RWPE2 (cell line): ENCODE results near the gene L1CAM.

ENCODE experiments used
- ATAC-seq: fragments of 200-7000 bp; cut with Tn5 transposase; 3 replicates; pipeline ENCODE4 v1.9.1; 2021; ENCODE audit warnings: low read depth
- DNase-seq: peaks from one replicate; pipeline ENCODE4 v3.0.0-alpha.2; 2020; ENCODE audit warnings: low spot score
- H3K27ac ChIP-seq: fragments of 450-650 bp; 2 replicates; pipeline ENCODE4 v1.5.1; 2017; ENCODE audit warnings: mild to moderate bottlenecking; ENCODE audit not compliant: poor library complexity, severe bottlenecking
- H3K27me3 ChIP-seq: fragments of 250-450 bp; sonication (Bioruptor Pico); 2 replicates; pipeline ENCODE4 v1.5.1; 2021; ENCODE audit warnings: mild to moderate bottlenecking, moderate library complexity; ENCODE audit not compliant: insufficient read depth, poor library complexity, severe bottlenecking
- H3K36me3 ChIP-seq: fragments of 250-450 bp; sonication (Bioruptor Pico); 2 replicates; pipeline ENCODE4 v1.5.1; 2020; ENCODE audit warnings: low read depth, mild to moderate bottlenecking, moderate library complexity
- H3K4me1 ChIP-seq: fragments of 250-450 bp; sonication (Bioruptor Pico); 2 replicates; pipeline ENCODE4 v1.5.1; 2021; ENCODE audit warnings: mild to moderate bottlenecking, moderate library complexity; ENCODE audit not compliant: insufficient read depth, poor library complexity, severe bottlenecking
- H3K4me3 ChIP-seq: fragments of 250-450 bp; sonication (Bioruptor Pico); 2 replicates; pipeline ENCODE4 v1.5.1; 2021; ENCODE audit warnings: mild to moderate bottlenecking, moderate library complexity; ENCODE audit not compliant: severe bottlenecking
- H3K9me3 ChIP-seq: fragments of 250-450 bp; sonication (Bioruptor Pico); 2 replicates; pipeline ENCODE4 v1.5.1; 2021; ENCODE audit warnings: mild to moderate bottlenecking, moderate library complexity; ENCODE audit not compliant: severe bottlenecking
- TF ChIP-seq, protein P1 (sequence below): fragments of 450-650 bp; IDR thresholded peaks from one replicate; pipeline ENCODE4 v1.5.1; 2017; ENCODE audit warnings: mild to moderate bottlenecking, moderate library complexity; ENCODE audit not compliant: poor library complexity, severe bottlenecking

L1CAM gene

DNA sequence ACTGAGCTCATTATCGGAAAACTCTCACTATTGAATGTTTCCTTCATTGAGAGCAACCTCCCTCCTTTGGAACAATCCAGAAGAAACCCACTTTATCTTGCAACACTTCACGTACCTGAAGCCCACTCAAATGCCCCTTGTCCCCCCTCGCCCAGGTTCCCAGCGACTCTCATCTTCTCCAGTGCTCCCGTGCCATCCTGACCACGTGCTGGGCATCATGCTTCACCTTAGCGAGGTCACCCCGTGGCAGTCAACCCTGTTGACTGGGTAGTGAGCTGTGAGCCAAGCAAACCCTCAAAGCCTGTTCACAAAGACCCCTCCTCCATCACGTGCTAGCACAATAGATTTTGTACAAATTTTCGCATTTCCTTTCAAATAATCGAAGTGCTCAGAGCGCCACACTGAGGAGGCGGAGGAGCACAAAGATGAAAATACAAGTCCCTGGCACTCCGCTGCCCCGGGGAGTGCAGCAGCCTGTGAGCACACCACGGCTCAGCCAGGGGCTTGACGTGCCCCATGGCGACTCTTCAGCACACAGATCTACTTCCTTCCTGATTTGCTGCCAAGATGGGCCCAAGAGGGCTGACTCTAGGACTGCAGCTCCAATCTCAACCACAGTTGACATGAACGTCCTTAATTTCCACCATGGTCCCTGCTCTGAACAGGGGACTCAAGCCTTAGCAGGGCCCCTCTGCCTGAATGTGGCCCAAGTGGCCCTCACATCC, 71.2 kb downstream of the L1CAM start:
- Histone ChIP-seq H3K27me3 (no peaks in the 10 kb centered on the region), H3K27ac (no peak overlapping the region), H3K9me3 (no peaks in the 10 kb centered on the region), H3K4me1 (no peaks in the 10 kb centered on the region), H3K36me3 (no peaks in the 10 kb centered on the region), H3K4me3 (no peak overlapping the region)
- no peak for DNase-seq
- TF ChIP-seq, protein P1, sequence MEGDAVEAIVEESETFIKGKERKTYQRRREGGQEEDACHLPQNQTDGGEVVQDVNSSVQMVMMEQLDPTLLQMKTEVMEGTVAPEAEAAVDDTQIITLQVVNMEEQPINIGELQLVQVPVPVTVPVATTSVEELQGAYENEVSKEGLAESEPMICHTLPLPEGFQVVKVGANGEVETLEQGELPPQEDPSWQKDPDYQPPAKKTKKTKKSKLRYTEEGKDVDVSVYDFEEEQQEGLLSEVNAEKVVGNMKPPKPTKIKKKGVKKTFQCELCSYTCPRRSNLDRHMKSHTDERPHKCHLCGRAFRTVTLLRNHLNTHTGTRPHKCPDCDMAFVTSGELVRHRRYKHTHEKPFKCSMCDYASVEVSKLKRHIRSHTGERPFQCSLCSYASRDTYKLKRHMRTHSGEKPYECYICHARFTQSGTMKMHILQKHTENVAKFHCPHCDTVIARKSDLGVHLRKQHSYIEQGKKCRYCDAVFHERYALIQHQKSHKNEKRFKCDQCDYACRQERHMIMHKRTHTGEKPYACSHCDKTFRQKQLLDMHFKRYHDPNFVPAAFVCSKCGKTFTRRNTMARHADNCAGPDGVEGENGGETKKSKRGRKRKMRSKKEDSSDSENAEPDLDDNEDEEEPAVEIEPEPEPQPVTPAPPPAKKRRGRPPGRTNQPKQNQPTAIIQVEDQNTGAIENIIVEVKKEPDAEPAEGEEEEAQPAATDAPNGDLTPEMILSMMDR: no peak
- no peak for ATAC-seq

DNA sequence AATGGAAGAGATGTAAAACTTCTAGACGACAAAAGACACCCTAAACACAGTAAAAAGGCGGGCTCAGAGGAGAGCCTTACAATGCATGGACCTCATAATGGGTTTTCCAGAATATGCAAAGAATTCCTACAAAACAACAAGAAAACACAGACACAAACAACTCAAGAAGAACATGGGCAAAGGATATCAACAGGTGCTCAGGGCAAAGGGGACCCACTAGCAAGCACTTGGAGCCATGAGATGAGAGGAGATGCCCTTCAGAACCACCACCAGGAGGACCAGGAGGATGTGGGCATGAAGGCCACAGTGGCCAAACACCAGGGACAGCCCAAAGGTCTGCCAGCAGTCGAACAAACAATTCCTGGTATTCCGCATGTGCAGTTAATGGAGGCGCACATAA, 72.8 kb downstream of the L1CAM start:
- no peaks in the 10 kb centered on the region for H3K9me3 ChIP-seq
- TF ChIP-seq, protein P1: no peak

DNA sequence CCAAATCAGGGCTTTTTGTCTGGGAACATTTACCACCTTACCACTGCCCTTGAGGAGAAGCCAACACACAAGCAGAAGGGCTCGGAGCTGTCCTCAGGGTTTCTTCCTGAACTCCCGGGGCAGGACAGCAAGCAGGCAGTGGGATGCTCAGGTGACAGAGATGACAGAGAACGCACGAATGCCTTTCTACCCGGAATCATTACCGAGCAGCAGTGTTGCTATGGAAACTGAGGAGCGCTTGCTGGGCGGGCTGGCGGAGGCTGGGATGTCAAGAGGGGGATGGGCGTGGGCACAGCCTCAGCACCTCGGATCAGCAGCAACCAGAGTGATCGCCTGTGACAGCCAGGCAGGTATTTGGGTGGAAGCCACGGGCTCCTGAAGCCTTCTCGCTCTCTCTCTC, 73.8 kb downstream of the L1CAM start:
- Histone ChIP-seq H3K27ac (no peak overlapping the region), H3K36me3 (no peaks in the 10 kb centered on the region), H3K4me1 (no peaks in the 10 kb centered on the region), H3K9me3 (no peaks in the 10 kb centered on the region), H3K4me3 (no peak overlapping the region), H3K27me3 (no peaks in the 10 kb centered on the region)
- ATAC-seq: no peak
- no peak for DNase-seq
- TF ChIP-seq, protein P1: no peak

More for the DNA sequence above, 72.8 kb downstream of the L1CAM start:
- ATAC-seq (no peak), DNase-seq (no peak)
- H3K27ac ChIP-seq: no peak overlapping the region
- no peaks in the 10 kb centered on the region for H3K4me1 ChIP-seq
- no peaks in the 10 kb centered on the region for H3K36me3 ChIP-seq
- no peaks in the 10 kb centered on the region for H3K27me3 ChIP-seq
- H3K4me3 ChIP-seq: no peak overlapping the region
